MV-4-11 (cell line): ENCODE measurements around the gene IQCN.

Experiments used
- DNase-seq: peaks from one replicate; lab custom pipeline; 2025; lab: John Stamatoyannopoulos, UW

The IQCN gene

GRCh38 chr19:18304458-18305310, 30.4 kb upstream of the IQCN start:
- peak; percentile 91 for DNase-seq

GRCh38 chr19:18304208-18304457, 29.9 kb upstream of the IQCN start:
- DNase-seq, result no peak

GRCh38 chr19:18301718-18302111, 27.5 kb upstream of the IQCN start:
- no peak for DNase-seq

GRCh38 chr19:18300930-18301717, 26.9 kb upstream of the IQCN start:
- DNase-seq, result peak; percentile 39

GRCh38 chr19:18299654-18300053, 25.4 kb upstream of the IQCN start:
- no peak for DNase-seq

GRCh38 chr19:18298601-18299000, 24.3 kb upstream of the IQCN start:
- no peak for DNase-seq

- no peak for DNase-seq
These were observed 23.1 kb upstream of the IQCN start for GRCh38 chr19:18297308-18297707.

- DNase-seq, result no peak
These were observed 20.8 kb upstream of the IQCN start for GRCh38 chr19:18295034-18295451.

- DNase-seq, result no peak
These were observed 20.2 kb upstream of the IQCN start for GRCh38 chr19:18294467-18294864.

- no peak for DNase-seq
These were observed 19.6 kb upstream of the IQCN start for GRCh38 chr19:18293642-18294466.

GRCh38 chr19:18292810-18293641, 18.8 kb upstream of the IQCN start:
- DNase-seq, result peak; percentile 91

- peak; percentile 73 for DNase-seq
These were observed 18.2 kb upstream of the IQCN start for GRCh38 chr19:18292462-18292809.

GRCh38 chr19:18291590-18292461, 17.6 kb upstream of the IQCN start:
- peak; percentile 95 for DNase-seq

- peak; percentile 64 for DNase-seq
These were observed 16.8 kb upstream of the IQCN start for GRCh38 chr19:18291019-18291524.

GRCh38 chr19:18290302-18291018, 16.2 kb upstream of the IQCN start:
- peak; percentile 99 for DNase-seq

GRCh38 chr19:18289471-18290301, 15.4 kb upstream of the IQCN start:
- peak; percentile 94 for DNase-seq

GRCh38 chr19:18287836-18288772, 13.9 kb upstream of the IQCN start:
- DNase-seq, result no peak
